Effector memory CD4-positive, alpha-beta T cell (primary cell): ENCODE results near the gene CLDN16.

Source experiments
- DNase-seq, 3 donors: peaks; one replicate each; pipeline ENCODE4 v3.0.0-alpha.2; 2020
- H3K27ac ChIP-seq: 2 replicates; pipeline ENCODE4 v1.7.0; 2013; ENCODE audit warnings: mild to moderate bottlenecking, low read length, moderate library complexity; ENCODE audit not compliant: insufficient read depth, poor library complexity, severe bottlenecking
- H3K27me3 ChIP-seq: replicated peaks from 2 replicates; pipeline ENCODE4 v1.7.0; 2013; ENCODE audit warnings: mild to moderate bottlenecking, low read length; ENCODE audit not compliant: insufficient read depth, control insufficient read depth, poor library complexity, severe bottlenecking
- H3K36me3 ChIP-seq: 2 replicates; pipeline ENCODE4 v1.7.0; 2013; ENCODE audit warnings: mild to moderate bottlenecking, low read length, moderate library complexity; ENCODE audit not compliant: control insufficient read depth, insufficient read depth
- H3K4me1 ChIP-seq: 2 replicates; pipeline ENCODE4 v1.7.0; 2013; ENCODE audit warnings: low read length, mild to moderate bottlenecking; ENCODE audit not compliant: control insufficient read depth, insufficient read depth, poor library complexity, severe bottlenecking
- H3K4me3 ChIP-seq: 2 replicates; pipeline ENCODE4 v1.7.0; 2013; ENCODE audit warnings: low read length, low read depth, mild to moderate bottlenecking; ENCODE audit not compliant: insufficient read depth, poor library complexity, severe bottlenecking
- H3K9me3 ChIP-seq: 2 replicates; pipeline ENCODE4 v1.7.0; 2013; ENCODE audit warnings: mild to moderate bottlenecking, low read length, moderate library complexity; ENCODE audit not compliant: control insufficient read depth

CLDN16 gene

DNA sequence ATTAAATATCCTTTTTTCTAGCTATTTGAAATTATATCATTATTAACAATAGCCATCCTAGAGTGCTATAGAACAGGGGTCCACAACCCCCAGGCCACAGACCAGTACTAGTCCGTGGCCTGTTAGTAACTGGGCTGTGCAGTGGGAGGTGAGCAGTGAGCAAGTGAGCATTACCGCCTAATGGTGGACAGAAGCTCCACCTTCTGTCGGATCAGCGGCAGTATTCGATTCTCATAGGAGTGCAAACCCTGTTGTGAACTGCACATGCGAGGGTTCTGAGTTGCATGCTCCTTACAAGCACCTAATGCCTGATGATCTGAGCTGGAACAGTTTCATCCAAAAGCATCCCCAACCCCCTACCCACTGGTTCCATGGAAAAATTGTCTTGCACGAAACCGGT is 11.7 kb downstream of the CLDN16 start:
- H3K4me1 ChIP-seq = no peaks in the 10 kb centered on the region
- H3K27me3 ChIP-seq = no peaks in the 10 kb centered on the region
- no peaks in the 10 kb centered on the region for H3K36me3 ChIP-seq
- no peak for DNase-seq
- H3K27ac ChIP-seq = no peak overlapping the region
- no peaks in the 10 kb centered on the region for H3K9me3 ChIP-seq
- no peak overlapping the region for H3K4me3 ChIP-seq

DNA sequence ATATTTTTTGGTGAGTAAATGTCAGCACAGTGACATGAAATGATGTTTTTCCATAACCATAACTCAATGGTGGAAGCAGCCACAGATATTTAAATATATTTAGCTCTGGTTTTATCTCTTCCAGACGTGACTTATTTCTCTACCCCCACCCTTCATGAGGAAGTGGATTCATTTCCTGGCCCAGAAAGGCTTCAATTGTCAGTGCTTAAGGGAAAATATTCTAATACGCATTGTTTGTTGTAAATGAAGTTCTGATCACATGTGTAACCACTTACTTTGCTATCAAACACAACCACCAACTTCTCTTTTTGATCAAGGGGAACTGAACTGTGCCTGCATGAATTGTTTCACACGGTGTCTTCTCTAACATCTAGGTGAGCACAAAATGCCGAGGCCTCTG is 14.0 kb downstream of the CLDN16 start:
- Histone ChIP-seq H3K9me3 (no peaks in the 10 kb centered on the region), H3K4me3 (no peak overlapping the region), H3K4me1 (no peaks in the 10 kb centered on the region), H3K36me3 (no peaks in the 10 kb centered on the region), H3K27ac (no peak overlapping the region), H3K27me3 (no peaks in the 10 kb centered on the region)
- no peak for DNase-seq

DNA sequence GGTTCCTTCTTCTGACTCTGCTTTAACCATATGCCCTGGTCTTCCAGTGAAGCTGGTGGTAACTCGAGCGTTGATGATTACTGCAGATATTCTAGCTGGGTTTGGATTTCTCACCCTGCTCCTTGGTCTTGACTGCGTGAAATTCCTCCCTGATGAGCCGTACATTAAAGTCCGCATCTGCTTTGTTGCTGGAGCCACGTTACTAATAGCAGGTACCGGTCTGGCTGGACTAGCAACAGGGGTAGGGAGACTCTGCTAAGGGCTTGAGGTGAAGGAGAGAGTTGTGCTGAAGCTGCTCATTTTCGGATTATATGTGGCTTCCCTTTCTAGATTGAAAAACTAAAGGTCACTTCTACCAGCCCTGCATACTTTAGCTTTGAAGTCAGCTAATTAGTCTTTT is 16.8 kb downstream of the CLDN16 start:
- Histone ChIP-seq H3K4me3 (no peak overlapping the region), H3K36me3 (no peaks in the 10 kb centered on the region), H3K4me1 (no peaks in the 10 kb centered on the region), H3K27me3 (no peaks in the 10 kb centered on the region), H3K9me3 (no peaks in the 10 kb centered on the region), H3K27ac (no peak overlapping the region)
- DNase-seq = no peak

DNA sequence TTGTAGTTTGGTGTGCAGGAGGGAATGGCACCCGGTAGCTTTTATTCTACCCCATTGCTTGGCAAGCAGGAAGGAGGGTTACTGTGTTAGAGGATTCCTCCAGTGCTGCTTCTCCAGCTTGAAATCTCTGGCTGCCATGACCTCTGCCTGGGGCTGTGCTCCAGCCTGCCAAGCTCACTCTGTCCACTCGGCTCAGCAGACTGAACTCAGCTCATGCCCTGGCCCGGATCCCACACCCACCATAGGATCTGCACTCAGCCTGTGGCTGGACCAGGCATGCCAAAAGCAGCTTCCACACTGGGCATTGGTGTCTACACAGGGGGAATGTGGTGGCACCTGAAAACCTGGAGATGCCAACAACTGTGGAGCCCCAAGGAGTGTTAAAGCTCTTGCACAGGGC is 26.3 kb downstream of the CLDN16 start:
- Histone ChIP-seq H3K9me3 (no peaks in the 10 kb centered on the region), H3K4me3 (no peak overlapping the region), H3K36me3 (no peaks in the 10 kb centered on the region), H3K27me3 (no peaks in the 10 kb centered on the region), H3K4me1 (no peaks in the 10 kb centered on the region), H3K27ac (no peak overlapping the region)
- DNase-seq = no peak

DNA sequence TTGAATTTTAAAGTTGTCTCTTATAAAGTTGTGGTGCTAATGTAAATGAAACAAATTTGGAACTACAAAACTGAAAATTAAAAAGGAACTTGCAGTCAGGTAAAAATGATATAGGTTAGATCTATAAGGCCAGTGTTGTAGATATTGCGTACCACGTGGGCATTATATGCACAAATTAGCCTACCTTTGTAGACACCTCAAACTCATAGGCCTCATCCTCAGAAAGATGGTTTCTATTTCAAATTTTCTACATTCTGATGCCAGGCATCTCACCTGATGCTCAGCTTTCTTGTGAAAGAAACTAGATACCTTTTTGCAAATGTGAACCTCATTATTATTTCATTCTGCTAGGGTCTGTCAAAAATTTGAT is 36.1 kb downstream of the CLDN16 start:
- Histone ChIP-seq H3K36me3 (no peaks in the 10 kb centered on the region), H3K4me3 (no peak overlapping the region), H3K9me3 (no peaks in the 10 kb centered on the region), H3K4me1 (no peaks in the 10 kb centered on the region), H3K27ac (no peak overlapping the region), H3K27me3 (no peaks in the 10 kb centered on the region)
- DNase-seq = no peak

DNA sequence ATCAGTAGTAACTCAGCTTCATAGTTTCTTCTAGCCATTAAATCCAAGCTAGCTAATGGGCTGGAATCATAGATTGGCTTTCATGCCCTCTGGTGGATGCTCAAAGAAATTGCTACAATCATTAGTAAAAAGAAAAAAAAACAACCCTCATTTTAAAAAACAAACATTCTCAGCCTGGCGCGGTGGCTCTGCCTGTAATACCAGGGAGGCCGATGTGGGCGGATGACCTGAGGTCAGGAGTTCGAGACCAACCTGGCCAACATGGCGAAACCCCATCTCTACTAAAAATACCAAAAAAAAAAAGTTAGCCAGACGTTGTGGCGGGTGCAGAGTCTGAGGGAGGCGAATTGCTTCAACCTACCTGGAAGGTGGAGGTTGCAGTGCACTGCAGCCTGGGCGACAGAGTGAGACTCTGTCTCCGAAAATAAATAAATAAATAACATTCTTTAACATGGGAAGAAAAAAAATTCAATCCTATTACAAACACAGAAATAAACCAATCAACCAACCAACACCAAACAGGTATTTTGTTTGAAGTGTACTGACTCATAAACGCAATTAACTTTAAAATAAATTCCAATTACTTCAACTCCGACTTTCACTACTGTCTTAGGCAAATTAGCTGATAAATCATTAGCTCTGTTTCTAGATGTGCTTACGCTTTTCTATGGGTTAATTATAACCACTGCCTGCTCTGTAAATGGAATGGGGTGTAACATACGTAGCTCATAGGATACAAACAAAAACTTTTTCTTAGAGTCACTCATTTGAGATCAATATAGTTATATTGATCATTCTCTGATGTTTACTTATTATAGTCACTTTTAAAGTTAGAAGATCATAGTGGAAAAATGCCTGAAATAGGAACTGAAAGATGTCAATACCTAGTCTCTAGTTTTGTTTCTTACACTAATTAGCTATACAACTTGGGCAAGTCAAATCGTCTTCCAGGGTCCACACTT is 36.8 kb downstream of the CLDN16 start:
- Histone ChIP-seq H3K27ac (no peak overlapping the region), H3K36me3 (no peaks in the 10 kb centered on the region), H3K9me3 (no peaks in the 10 kb centered on the region), H3K27me3 (no peaks in the 10 kb centered on the region), H3K4me1 (no peaks in the 10 kb centered on the region), H3K4me3 (no peak overlapping the region)
- peak in 2 of 3 donors; percentile 1 to 2 for DNase-seq

DNA sequence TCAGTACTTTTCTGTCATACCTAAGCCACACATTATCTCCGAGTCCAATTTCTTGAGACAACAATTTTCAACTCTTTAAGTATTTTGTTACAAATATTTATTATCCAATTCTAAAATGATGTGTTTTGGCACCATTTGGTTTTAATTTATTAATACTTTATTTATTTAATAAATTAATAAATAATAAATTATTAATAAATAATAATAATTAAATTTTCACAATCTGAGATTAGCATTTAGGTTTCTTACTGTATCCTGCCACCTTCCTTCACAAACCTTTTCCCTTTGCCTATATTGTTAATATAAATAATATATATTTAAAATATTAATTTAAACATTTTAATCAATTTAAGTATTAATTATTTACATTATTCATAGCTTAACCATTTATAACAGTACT is 37.9 kb downstream of the CLDN16 start:
- DNase-seq = no peak
- H3K9me3 ChIP-seq = no peaks in the 10 kb centered on the region
- H3K36me3 ChIP-seq = no peaks in the 10 kb centered on the region
- H3K4me3 ChIP-seq = no peak overlapping the region
- no peaks in the 10 kb centered on the region for H3K27me3 ChIP-seq
- H3K4me1 ChIP-seq = no peaks in the 10 kb centered on the region
- H3K27ac ChIP-seq = no peak overlapping the region

DNA sequence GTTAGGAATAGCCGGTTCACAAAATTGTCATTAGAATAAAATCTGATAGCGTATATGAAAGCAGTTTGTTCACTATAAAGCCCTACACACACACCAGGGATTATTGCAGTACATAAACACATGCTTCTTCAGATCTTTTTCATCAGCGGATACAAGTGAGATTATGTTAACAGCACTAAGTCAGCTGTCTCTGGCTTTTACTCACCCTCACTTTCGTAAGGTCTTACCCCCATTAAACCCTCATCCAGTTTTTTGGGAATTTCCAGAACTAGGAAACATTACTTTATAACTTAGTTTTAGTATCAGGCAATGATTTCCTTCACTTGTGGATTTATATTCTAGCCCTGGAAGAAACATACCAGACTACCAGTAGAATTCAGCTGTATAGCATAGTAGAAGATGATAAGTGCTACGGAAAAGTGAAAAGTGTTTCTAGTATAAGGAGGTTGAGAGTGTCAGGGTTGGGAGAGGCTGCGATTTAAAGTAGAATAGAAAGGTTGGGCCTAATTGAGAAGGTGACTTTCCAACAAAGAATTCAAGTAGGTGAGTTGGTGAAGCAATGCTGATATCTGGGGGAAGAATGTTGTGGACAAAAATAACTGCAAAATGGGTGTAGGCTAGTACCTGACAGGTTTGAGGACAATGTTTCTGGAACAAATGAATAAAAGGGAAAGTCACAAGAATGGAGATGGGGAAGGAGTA is 39.0 kb downstream of the CLDN16 start:
- Histone ChIP-seq H3K4me1 (no peaks in the 10 kb centered on the region), H3K4me3 (no peak overlapping the region), H3K27me3 (no peaks in the 10 kb centered on the region), H3K27ac (no peak overlapping the region), H3K9me3 (no peaks in the 10 kb centered on the region), H3K36me3 (no peaks in the 10 kb centered on the region)
- no peak for DNase-seq

DNA sequence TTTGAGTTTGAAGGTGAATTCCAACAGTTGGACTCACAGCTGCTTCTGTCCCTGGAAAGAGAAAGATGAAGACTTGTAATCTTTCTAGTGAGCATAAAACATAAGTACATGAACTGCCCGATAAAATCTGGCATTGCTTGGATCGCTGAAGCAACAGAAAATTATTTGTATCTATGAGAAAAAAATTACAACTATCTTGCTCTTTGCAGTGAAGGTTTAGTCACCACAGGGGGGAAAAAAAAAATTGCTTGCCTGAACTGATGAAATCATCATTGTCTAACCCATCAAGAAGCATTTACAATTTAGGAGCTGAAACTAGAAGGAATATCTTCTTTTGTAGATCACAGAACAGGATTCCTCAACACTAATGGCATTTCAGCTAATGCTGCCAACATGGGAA is 41.7 kb downstream of the CLDN16 start:
- no peaks in the 10 kb centered on the region for H3K27me3 ChIP-seq
- no peak for DNase-seq
- no peaks in the 10 kb centered on the region for H3K9me3 ChIP-seq
- no peaks in the 10 kb centered on the region for H3K4me1 ChIP-seq
- H3K4me3 ChIP-seq = no peak overlapping the region
- H3K36me3 ChIP-seq = no peaks in the 10 kb centered on the region
- H3K27ac ChIP-seq = no peak overlapping the region

DNA sequence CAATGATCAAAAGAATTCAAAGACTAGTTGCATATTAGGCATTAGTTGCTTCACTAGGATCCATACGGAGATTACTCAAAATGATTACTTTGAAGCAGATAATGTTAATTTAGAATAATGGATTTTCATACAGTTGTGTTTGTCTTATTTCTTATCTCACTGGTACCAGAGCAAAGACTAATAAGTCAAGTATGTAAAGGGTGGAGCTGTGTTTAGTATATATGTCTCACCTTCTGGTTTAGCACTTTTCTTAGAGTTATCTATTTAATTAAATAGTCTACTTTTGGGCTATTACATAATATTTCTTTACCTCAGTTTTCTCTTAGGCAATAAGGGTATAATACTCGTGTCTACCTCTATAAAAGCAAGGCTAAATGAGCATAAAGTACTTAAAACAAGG is 42.9 kb downstream of the CLDN16 start:
- DNase-seq = no peak
- Histone ChIP-seq H3K4me1 (no peaks in the 10 kb centered on the region), H3K27me3 (no peaks in the 10 kb centered on the region), H3K4me3 (no peak overlapping the region), H3K27ac (no peak overlapping the region), H3K36me3 (no peaks in the 10 kb centered on the region), H3K9me3 (no peaks in the 10 kb centered on the region)
